Activated gamma-delta T cell (primary cell): ENCODE results near the gene CHST11.

ENCODE experiments used
- DNase-seq: peaks from one replicate; lab custom pipeline; 2025; lab: John Stamatoyannopoulos, UW

Gene CHST11

GRCh38 chr12:104460041-104460719 lies 3.4 kb downstream of the CHST11 start:
- no peak for DNase-seq

DNA sequence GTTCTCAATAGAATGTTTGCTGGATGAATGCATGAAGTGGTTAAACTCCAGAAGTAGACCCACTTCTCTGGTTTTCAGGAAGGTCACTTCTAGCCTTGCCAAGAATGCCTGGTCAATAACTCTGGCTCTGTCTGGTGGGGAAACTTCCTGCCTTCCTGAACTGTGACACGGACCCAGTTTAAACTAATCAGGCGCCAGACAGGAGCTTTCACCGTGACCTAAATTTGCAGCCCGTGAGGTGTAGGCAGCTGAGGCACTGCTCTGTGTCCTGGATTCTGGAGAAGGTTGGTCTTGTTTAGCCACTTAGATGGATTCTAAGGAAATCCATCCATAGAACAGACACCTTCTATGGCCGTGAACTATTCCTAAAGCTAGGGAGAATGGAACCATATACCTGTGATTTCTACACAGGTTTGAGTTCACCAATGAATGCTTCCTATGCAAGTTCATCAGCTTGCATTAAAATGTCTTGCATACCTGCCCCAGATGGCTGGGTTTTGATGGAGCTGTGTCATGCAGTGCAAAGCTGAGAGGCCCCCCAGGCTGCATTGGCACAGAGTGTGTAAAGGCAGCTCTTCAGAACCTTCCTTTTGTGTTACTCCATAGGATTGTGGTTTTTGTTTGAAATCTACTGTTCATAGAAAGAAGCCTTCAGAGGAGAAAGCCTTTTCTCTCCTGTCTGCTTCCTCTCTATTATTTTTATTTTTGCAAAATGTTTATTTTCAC lies 4.4 kb downstream of the CHST11 start:
- DNase-seq, result no peak

GRCh38 chr12:104462325-104462724 lies 5.6 kb downstream of the CHST11 start:
- DNase-seq, result no peak

GRCh38 chr12:104462931-104463339 lies 6.2 kb downstream of the CHST11 start:
- no peak for DNase-seq

- DNase-seq, result no peak
Measured at GRCh38 chr12:104463368-104463767, 6.6 kb downstream of the CHST11 start.

- DNase-seq, result no peak
Measured at GRCh38 chr12:104464899-104465298, 8.2 kb downstream of the CHST11 start.

GRCh38 chr12:104466709-104467345 lies 10.1 kb downstream of the CHST11 start:
- DNase-seq, result no peak

DNA sequence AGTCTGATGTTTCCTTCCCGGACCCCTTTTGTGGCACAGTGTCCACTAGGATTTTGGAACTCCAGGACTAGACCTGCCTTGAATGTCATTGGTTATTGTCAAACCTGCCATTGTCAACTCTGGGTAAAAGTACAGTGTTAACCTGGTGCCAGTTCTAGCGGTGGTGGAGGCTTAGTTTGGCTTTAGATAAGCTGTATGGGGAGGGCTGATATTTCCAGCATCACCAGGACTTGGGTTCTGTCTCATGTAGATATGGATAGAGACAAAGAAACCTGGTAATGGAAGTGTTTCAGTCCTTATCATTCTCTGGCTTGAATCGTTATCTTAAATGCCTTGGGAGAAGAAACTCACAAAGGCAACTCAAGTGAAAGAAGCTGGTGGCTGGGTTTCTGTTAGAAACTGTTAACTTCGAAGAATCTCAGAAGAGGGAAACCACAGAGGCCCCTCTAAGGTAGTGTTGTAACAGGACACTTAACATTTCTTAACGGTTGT lies 10.6 kb downstream of the CHST11 start:
- DNase-seq, result no peak

GRCh38 chr12:104468371-104468770 lies 11.6 kb downstream of the CHST11 start:
- DNase-seq, result no peak

DNA sequence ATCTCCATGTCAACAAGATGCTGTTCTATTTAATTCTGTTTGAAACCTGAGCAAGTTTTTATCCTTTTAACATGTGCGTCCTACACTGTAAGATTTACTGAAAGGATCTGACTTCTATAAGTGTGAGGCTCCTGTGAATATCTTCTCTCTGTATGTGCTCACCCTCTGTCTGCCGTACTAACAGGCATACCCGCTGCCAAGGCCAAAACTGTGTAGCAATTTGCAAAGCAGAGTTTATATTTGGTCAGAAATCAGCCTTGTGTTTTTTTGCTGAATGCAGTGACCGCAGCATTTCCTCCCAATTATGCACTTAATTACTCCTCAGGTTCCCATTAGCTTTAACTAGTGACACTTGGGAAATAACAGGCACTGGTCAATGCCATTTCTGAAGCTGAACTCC lies 12.3 kb downstream of the CHST11 start:
- no peak for DNase-seq

DNA sequence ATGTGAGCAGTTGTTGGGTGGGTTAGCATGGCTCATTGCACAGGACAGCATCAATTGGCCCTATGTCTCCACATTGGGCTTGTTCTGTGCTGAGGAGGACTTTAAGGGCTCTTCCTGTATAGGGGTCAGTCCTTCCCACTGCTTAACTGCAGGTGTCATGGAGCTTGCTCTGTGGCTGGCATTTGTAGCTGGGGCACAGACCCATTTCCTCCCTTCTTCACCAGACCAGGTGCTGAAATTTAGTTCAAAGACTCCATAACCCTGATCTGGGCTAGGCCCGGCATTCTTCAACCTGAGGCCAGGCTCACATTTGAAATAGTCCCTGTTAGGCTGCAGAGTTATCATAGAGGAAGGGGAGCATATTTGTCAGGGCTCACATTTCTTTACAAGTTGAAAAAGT lies 12.8 kb downstream of the CHST11 start:
- DNase-seq, result no peak

DNA sequence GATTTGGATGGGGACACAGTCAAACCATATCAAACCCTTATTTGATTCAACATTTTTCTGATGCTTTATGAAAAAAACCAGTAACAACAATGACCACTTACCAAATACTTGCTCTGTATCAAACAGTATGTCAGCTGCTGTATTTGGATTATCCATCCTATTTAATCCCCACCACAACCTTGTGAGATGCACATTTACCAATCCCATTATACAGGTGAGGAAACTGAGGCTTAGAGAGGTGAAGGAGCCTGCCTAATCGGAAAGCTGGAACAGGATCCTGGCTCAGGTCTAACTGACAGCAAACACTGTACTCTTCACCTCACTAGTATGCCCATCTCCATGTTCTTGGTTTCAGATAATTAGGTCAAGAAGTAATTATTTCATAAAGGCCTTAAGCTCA lies 13.8 kb downstream of the CHST11 start:
- no peak for DNase-seq

- no peak for DNase-seq
Measured at GRCh38 chr12:104471336-104471735, 14.6 kb downstream of the CHST11 start.

DNA sequence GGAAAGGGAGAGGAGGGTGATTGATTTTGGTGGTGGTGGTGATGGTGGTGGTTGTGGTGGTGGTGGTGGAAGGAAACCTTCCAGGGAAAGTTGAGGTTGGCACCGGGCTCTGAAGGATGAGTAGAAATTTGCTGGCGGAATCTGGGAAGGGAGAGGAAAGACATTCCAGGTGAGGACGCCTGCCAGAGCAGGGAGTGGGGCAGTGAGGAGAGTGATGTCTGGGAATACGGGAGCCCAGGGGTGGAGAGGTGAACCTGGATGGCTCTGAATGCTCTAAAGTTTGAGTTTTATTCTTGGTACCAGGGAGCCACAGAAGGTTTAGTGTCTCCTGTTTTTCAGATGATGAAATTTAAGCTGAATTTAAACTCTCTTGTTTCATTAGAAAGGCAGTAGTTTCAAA lies 16.0 kb downstream of the CHST11 start:
- DNase-seq, result no peak

DNA sequence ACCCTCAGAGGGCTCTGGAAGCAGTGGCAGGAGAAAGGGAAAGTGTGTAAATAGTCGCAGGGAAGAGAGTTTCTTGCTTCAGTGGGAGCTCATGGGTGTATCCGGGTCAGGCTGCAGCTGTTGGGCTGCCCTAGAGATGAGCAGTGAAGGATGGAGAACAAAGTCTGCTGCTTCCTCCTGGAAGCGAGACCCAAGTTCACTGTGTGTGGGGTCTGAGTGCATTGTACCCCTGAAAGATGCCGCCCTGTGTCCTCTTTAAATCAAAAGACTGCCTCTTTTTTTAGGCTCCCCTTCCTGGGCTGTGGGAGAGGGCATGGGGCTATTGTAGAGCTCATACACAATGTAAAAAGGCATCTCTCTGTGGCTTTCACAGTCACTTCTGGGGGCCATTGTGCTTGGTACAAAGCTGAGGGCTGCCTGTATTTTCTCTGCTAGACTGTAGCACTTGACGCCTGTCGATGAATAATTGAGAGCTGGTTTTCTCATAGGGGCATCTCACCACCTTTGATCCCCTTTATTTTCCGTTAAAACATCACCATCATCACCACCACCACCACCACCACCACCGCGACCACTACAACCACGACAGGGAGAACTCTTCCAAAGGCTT lies 16.7 kb downstream of the CHST11 start:
- DNase-seq, result no peak

DNA sequence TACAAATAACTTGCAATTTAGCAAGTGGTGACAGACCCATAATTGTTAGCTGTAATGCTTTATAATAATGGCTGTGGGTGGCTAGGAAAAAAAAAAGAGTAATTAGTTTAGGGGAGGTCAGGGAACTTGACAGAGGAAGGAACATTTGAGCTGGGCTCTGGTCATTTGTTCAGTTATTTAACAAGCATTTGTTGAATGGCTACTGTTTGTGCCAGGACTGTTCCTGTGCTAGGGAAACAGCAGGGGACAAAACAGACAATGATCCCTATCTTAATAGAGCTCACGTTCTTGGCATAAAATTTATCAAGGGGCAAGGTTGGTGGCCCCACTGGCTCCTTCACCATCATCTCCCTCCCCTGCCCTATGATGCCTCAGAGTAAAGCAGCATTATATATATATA lies 18.5 kb downstream of the CHST11 start:
- no peak for DNase-seq

GRCh38 chr12:104477510-104478390 lies 21.0 kb downstream of the CHST11 start:
- no peak for DNase-seq

- DNase-seq, result no peak
Measured at GRCh38 chr12:104478396-104479122, 21.8 kb downstream of the CHST11 start.

DNA sequence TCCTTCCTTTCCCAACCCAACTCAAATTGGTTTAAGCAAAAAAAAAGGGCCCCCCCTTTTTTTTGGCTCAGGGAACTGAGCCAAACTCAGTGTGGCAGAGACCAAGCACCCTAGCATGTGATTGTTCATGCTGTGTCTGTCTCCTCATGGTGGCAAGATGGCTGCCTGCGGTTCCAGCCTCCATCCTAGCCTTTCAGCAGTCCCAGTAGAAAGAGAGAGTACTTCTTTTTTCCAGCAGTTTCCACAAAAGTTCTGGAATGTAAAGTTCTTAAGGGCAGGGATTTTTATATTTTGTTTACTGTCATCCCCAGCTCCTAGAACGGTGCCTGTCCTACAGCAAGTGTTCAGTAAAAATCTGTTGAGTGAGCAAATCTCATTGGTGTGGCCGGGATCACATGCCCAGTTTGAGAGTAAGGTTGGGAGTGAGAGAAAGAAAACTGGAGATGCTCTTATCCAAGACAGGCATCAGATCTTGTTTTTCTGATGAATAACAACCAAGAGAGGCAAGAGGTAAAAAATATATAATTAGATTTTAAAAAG lies 22.4 kb downstream of the CHST11 start:
- DNase-seq, result no peak

DNA sequence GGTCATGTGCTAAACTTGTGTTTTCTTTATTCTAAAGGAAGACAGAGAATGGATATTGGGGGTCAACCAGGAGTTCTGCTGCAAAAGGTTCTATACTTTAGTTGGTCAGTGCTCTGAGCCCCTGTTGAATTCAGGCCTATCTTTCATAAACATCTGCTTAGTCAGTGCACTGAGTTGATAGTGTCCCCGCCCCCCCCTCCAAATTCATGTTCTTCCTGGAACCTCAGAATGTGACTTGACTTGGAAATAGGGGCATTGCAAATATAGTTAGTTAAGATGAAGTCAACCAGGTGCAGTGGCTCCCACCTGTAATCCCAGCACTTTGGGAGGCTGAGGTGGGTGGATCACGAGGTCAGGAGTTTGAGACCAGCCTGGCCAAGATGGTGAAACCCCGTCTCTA lies 23.3 kb downstream of the CHST11 start:
- no peak for DNase-seq
